Suprapubic skin (tissue), 3 donors: ENCODE data around the gene HOXA9.

Experiments used
- CTCF ChIP-seq, 2 donors: fragments of 200-600 bp in 1 of 2; fragments of 450-650 bp in 1 of 2; sonication (generic) in 1 of 2; IDR thresholded peaks; one replicate each; pipeline ENCODE4 v1.5.1; 2016 to 2019; ENCODE audit warnings: antibody characterized with exemption in 2 of 2, mild to moderate bottlenecking in 1 of 2, moderate library complexity in 1 of 2
- POLR2A ChIP-seq, 2 donors: fragments of 450-650 bp; IDR thresholded peaks; one replicate each; pipeline ENCODE4 v1.6.1; 2017; ENCODE audit warnings: antibody characterized with exemption in 2 of 2, mild to moderate bottlenecking in 2 of 2, moderate library complexity in 2 of 2

- TF ChIP-seq CTCF (IDR thresholded peaks at IDR 0.05) (no peak), POLR2A (IDR thresholded peaks at IDR 0.05) (no peak)
Observed at GRCh38 chr7:27124096-27124901, 41.0 kb downstream of the HOXA9 start.
